Keratinocyte (primary cell): Measurements from ENCODE around the gene NOL12. TPM values are rescaled to one million over a fixed set of nuclear protein-coding genes. Genes with fewer than 3 reads are reported as not detected.

Experiments used
- DNase-seq: peaks from one replicate; pipeline ENCODE4 v3.0.0-alpha.2; 2011; ENCODE audit warnings: low read depth, missing footprints, low spot score
- FAIRE-seq: peaks from 2 replicates; lab custom pipeline; 2011; peaks lifted over from hg19 to GRCh38; lab: Jason Lieb, UNC
- H2AFZ ChIP-seq: 2 replicates; pipeline ENCODE4 v1.6.0; 2012; ENCODE audit warnings: low read length, control low read depth, inconsistent platforms; ENCODE audit not compliant: control insufficient read depth
- H3K27ac ChIP-seq: 2 replicates; pipeline ENCODE4 v1.5.1; 2011; ENCODE audit warnings: low read length; ENCODE audit not compliant: control insufficient read depth, insufficient read depth
- H3K27me3 ChIP-seq: 3 replicates; pipeline ENCODE4 v1.6.0; 2011; ENCODE audit warnings: low read length; ENCODE audit not compliant: control insufficient read depth, insufficient read depth; ENCODE audit errors: extremely low read depth
- H3K36me3 ChIP-seq, 2 experiments: 2 replicates in 1 of 2; 3 replicates in 1 of 2; pipeline ENCODE4 v1.5.1; 2011; ENCODE audit warnings: low read length in 2 of 2, mild to moderate bottlenecking in 1 of 2; ENCODE audit not compliant: control insufficient read depth in 2 of 2, insufficient read depth in 2 of 2; ENCODE audit errors: extremely low read depth in 1 of 2
- H3K4me1 ChIP-seq: 3 replicates; pipeline ENCODE4 v1.5.1; 2011; ENCODE audit warnings: low read length; ENCODE audit not compliant: control insufficient read depth, insufficient read depth; ENCODE audit errors: extremely low read depth
- H3K4me2 ChIP-seq: 3 replicates; pipeline ENCODE4 v1.6.0; 2011; ENCODE audit warnings: low read depth, low read length; ENCODE audit not compliant: control insufficient read depth, insufficient read depth; ENCODE audit errors: extremely low read depth
- H3K4me3 ChIP-seq, 3 experiments: fragments of 200-600 bp in 1 of 3; sonication (generic) in 1 of 3; 2 replicates in 2 of 3; 3 replicates in 1 of 3; pipeline ENCODE4 v1.5.1; 2011 to 2016; ENCODE audit warnings: low read length in 3 of 3, mild to moderate bottlenecking in 3 of 3, control low read depth in 2 of 3, inconsistent platforms in 1 of 3, low read depth in 1 of 3, mixed read lengths in 1 of 3, mixed run types in 1 of 3, moderate library complexity in 1 of 3; ENCODE audit not compliant: control insufficient read depth in 2 of 3, insufficient read depth in 2 of 3; ENCODE audit errors: extremely low read depth in 1 of 3
- H3K79me2 ChIP-seq: 2 replicates; pipeline ENCODE4 v1.6.0; 2012; ENCODE audit warnings: low read length; ENCODE audit not compliant: control insufficient read depth, insufficient read depth
- H3K9ac ChIP-seq: 3 replicates; pipeline ENCODE4 v1.6.0; 2011; ENCODE audit warnings: low read length; ENCODE audit not compliant: control insufficient read depth, insufficient read depth; ENCODE audit errors: extremely low read depth
- H3K9me1 ChIP-seq: 3 replicates; pipeline ENCODE4 v1.6.0; 2011; ENCODE audit warnings: low read length; ENCODE audit not compliant: control insufficient read depth, insufficient read depth; ENCODE audit errors: extremely low read depth
- H3K9me3 ChIP-seq: 2 replicates; pipeline ENCODE4 v1.5.1; 2012; ENCODE audit warnings: low read depth, low read length; ENCODE audit not compliant: control insufficient read depth
- H4K20me1 ChIP-seq: 3 replicates; pipeline ENCODE4 v1.6.0; 2011; ENCODE audit warnings: low read length; ENCODE audit not compliant: control insufficient read depth, insufficient read depth; ENCODE audit errors: extremely low read depth
- CTCF ChIP-seq, 3 experiments: IDR thresholded peaks in 1 of 3; conservative IDR thresholded peaks in 1 of 3; optimal IDR thresholded peaks in 1 of 3; 2 replicates in 2 of 3; 3 replicates in 1 of 3; pipeline versions ENCODE3 to v1.5.1; 2011; ENCODE audit warnings: low read length in 3 of 3, mild to moderate bottlenecking in 3 of 3, moderate library complexity in 2 of 3, control low read depth in 1 of 3, inconsistent platforms in 1 of 3; ENCODE audit not compliant: insufficient read depth in 2 of 3; ENCODE audit errors: extremely low read depth in 1 of 3
- EZH2 ChIP-seq: IDR thresholded peaks from one replicate; pipeline ENCODE4 v1.6.1; 2012; ENCODE audit warnings: inconsistent platforms, mild to moderate bottlenecking, low read length, moderate library complexity
- dilution Hi-C: fragments of 300-500 bp; cut with MboI; formaldehyde crosslinking; loops from one replicate; pipeline ENCODE4 v1.7.0; 2020; ENCODE audit warnings: low sequenced_read_pairs; ENCODE audit not compliant: extremely low pct_ligation_motif_present
- polyA plus RNA-seq, 5 experiments: library from polyadenylated mRNA; depleted of rRNA in 3 of 5; stranded (reverse) in 3 of 5; stranded (forward) in 1 of 5; unstranded in 1 of 5; fragments of >200 nt; gene quantifications; 1 replicate in 1 of 5; 2 replicates in 3 of 5; 3 replicates in 1 of 5; pipeline versions ENCODE4 v1.2.1 to v1.2.3, GENCODE V29; 2011 to 2012; ENCODE audit warnings: missing spikeins in 2 of 5, low read depth in 1 of 5, low replicate concordance in 1 of 5

Gene NOL12
- polyA plus RNA-seq, 1 donor (not counting 4 experiments of a cell fraction or from before 2014, with no cell fraction given): 23.8 TPM

DNA sequence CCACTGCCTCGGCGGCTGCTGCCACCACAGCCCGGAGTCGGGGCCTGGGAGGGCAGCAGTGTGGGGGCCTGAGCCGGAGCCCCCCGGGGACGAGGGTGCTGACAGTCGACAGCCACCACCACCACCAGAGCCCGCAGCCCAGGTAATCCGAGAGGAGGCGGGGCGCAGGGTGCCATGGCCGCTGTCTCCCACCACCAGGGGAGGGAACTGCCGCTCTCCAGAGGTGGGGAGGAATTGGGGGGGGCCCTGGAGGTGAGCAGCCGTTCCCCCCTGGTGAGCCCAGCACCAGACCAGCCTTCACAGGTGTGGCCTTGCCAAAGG lies 23.3 kb downstream of the NOL12 start:
- Histone ChIP-seq H3K9me3 (no peaks in the 10 kb centered on the region), H3K9me1 (no peaks in the 10 kb centered on the region), H3K79me2 (no peaks in the 10 kb centered on the region), H3K27me3 (no peaks in the 10 kb centered on the region), H2AFZ (no peak overlapping the region), H3K4me2 (no peak overlapping the region), H3K4me3 (no peak overlapping the region), H3K27ac (no peak overlapping the region), H4K20me1 (no peaks in the 10 kb centered on the region), H3K36me3 (peaks cover 0 to 2% of the 10 kb centered on the region in 2 experiments), H3K4me1 (peaks cover 3% of the 10 kb centered on the region), H3K9ac (no peak overlapping the region)
- dilution Hi-C loops: no loop called here
- no peak for DNase-seq
- FAIRE-seq: no peak
- TF ChIP-seq CTCF (optimal IDR thresholded peaks at IDR 0.05 in 1 of 3, IDR thresholded peaks at IDR 0.05 in 1 of 3, conservative IDR thresholded peaks at IDR 0.05 in 1 of 3; ENCODE audit: extremely low read depth in 1 of 3, insufficient read depth in 2 of 3, low read length in 3 of 3) (no peak), EZH2 (no peak)

GRCh38 chr22:37710675-37711074 lies 24.5 kb downstream of the NOL12 start:
- peaks cover 0 to 2% of the 10 kb centered on the region in 2 experiments for H3K36me3 ChIP-seq
- no peak for DNase-seq
- H3K4me3 ChIP-seq: no peak overlapping the region
- H3K9ac ChIP-seq: no peak overlapping the region
- dilution Hi-C loops: no loop called here
- H3K4me2 ChIP-seq: no peak overlapping the region
- H3K27me3 ChIP-seq: no peaks in the 10 kb centered on the region
- TF ChIP-seq CTCF (optimal IDR thresholded peaks at IDR 0.05 in 1 of 3, IDR thresholded peaks at IDR 0.05 in 1 of 3, conservative IDR thresholded peaks at IDR 0.05 in 1 of 3; ENCODE audit: extremely low read depth in 1 of 3, insufficient read depth in 2 of 3, low read length in 3 of 3) (no peak), EZH2 (no peak)
- no peaks in the 10 kb centered on the region for H4K20me1 ChIP-seq
- H3K9me3 ChIP-seq: no peaks in the 10 kb centered on the region
- peaks cover 3% of the 10 kb centered on the region for H3K4me1 ChIP-seq
- H3K9me1 ChIP-seq: no peaks in the 10 kb centered on the region
- H3K27ac ChIP-seq: no peak overlapping the region
- FAIRE-seq: no peak
- no peaks in the 10 kb centered on the region for H3K79me2 ChIP-seq
- H2AFZ ChIP-seq: no peak overlapping the region
